ENCODE results near the gene PCGF5. TPM values are rescaled to one million over a fixed set of nuclear protein-coding genes. Genes with fewer than 3 reads are reported as not detected.

PCGF5 gene
- total RNA-seq, 1 experiment from 2014 or later = 25.8 TPM

DNA sequence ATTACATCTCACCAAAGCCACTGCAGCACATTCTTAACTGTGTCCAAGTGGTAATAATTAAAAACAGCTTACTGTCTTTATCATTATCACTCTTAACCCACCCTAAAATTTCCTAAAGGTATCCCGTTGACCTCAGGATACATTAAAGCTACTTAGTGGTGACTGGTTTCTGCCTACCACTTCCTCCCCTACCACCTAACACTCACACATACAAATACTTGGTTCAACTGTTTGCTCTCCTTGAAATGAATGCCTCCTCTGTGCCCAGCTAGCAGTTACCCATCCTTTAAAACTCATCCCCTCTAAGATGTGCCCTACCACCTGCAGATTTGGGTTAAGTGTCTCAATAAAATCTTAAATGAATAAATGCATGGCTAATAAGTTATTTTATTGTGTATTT is 7.1 kb downstream of the PCGF5 start:
- Mint-ChIP-seq H3K27ac (ENCODE audit: low read depth, unreplicated experiment) (no peak overlapping the region), H3K36me3 (ENCODE audit: insufficient read depth, unreplicated experiment) (peaks cover 17% of the 10 kb centered on the region), H3K4me1 (ENCODE audit: insufficient read depth, unreplicated experiment) (peaks cover 10% of the 10 kb centered on the region), H3K27me3 (ENCODE audit: insufficient read depth, unreplicated experiment) (no peaks in the 10 kb centered on the region), H3K4me3 (ENCODE audit: unreplicated experiment) (no peak overlapping the region), H3K9me3 (ENCODE audit: unreplicated experiment) (no peaks in the 10 kb centered on the region)
- POLR2A ChIA-PET = no interaction called here
- CTCF ChIA-PET = interaction anchor here (1.4 kb wide), 1 partner anchor 12 kb away, joined by 4 read pairs; no protein-coding TSS in a partner anchor
- TF ChIP-seq, protein P1, sequence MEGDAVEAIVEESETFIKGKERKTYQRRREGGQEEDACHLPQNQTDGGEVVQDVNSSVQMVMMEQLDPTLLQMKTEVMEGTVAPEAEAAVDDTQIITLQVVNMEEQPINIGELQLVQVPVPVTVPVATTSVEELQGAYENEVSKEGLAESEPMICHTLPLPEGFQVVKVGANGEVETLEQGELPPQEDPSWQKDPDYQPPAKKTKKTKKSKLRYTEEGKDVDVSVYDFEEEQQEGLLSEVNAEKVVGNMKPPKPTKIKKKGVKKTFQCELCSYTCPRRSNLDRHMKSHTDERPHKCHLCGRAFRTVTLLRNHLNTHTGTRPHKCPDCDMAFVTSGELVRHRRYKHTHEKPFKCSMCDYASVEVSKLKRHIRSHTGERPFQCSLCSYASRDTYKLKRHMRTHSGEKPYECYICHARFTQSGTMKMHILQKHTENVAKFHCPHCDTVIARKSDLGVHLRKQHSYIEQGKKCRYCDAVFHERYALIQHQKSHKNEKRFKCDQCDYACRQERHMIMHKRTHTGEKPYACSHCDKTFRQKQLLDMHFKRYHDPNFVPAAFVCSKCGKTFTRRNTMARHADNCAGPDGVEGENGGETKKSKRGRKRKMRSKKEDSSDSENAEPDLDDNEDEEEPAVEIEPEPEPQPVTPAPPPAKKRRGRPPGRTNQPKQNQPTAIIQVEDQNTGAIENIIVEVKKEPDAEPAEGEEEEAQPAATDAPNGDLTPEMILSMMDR (IDR thresholded peaks at IDR 0.05; ENCODE audit: unreplicated experiment) = no peak
- intact Hi-C loops (cut with micrococcal nuclease) = no loop called here
- BruUV-seq (replicated peaks) = no TSS peak
- DNase-seq (ENCODE audit: unreplicated experiment) = no peak

DNA sequence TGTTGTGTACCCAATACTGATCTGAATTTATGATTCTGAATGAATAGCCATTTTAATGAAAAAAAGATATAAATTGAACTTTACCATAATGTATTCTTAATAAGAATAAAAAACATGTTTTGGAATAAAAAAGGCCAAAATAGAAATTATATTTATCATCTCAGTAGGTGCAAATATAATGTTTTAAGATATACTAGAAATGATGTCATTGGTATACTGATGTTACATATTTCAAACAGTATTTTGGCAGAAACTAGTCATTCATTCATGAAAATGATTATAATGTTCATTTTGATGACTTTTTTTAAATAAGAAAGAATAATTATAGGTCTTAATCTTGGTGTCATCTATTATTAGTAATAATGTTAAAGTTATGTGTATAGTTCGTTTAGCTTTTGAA is 9.2 kb downstream of the PCGF5 start:
- no peak overlapping the region for H3K4me3 Mint-ChIP-seq (ENCODE audit: unreplicated experiment)
- POLR2A ChIA-PET = interaction anchor here (1.4 kb wide), 1 partner anchor 66 kb away, joined by 3 read pairs; no protein-coding TSS in a partner anchor
- BruUV-seq (replicated peaks) = no TSS peak

DNA sequence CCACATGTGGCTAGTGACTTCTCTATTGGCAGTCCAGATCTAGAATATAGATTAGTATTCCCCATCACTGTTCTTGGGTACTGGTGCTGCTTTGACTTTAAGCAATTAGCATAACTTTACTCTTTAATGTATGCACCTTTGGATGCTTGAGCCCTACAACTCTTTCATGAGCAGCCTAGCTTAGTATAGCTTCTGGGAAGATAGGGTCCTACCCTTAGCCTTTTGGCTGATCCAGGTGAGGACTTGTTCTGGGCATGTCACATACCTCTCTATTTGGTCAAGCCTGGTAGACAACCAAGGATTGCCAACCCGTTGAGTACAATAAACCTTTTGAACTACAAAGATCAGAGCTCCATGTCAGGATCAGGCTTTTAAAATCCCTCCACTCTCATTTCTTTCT is 17.7 kb downstream of the PCGF5 start:
- TF ChIP-seq, protein P1 (IDR thresholded peaks at IDR 0.05; ENCODE audit: unreplicated experiment) = no peak
- DNase-seq (ENCODE audit: unreplicated experiment) = no peak
- Mint-ChIP-seq H3K27me3 (ENCODE audit: insufficient read depth, unreplicated experiment) (no peaks in the 10 kb centered on the region), H3K4me1 (ENCODE audit: insufficient read depth, unreplicated experiment) (no peaks in the 10 kb centered on the region), H3K4me3 (ENCODE audit: unreplicated experiment) (no peak overlapping the region), H3K9me3 (ENCODE audit: unreplicated experiment) (no peaks in the 10 kb centered on the region), H3K36me3 (ENCODE audit: insufficient read depth, unreplicated experiment) (no peaks in the 10 kb centered on the region), H3K27ac (ENCODE audit: low read depth, unreplicated experiment) (no peak overlapping the region)
- intact Hi-C loops (cut with micrococcal nuclease) = no loop called here
- no TSS peak for BruUV-seq (replicated peaks)
- POLR2A ChIA-PET = no interaction called here
- CTCF ChIA-PET = interaction anchor here (0.6 to 2.0 kb wide), 7 partner anchors 9 to 1420 kb away, joined by 3 to 9 read pairs (median 3); no protein-coding TSS in a partner anchor

More for the DNA sequence above, 9.2 kb downstream of the PCGF5 start:
- peaks cover 6% of the 10 kb centered on the region for H3K36me3 Mint-ChIP-seq (ENCODE audit: insufficient read depth, unreplicated experiment)
- no peaks in the 10 kb centered on the region for H3K4me1 Mint-ChIP-seq (ENCODE audit: insufficient read depth, unreplicated experiment)
- CTCF ChIA-PET = interaction anchor here (0.6 kb wide), 1 partner anchor 167 kb away, joined by 5 read pairs; no protein-coding TSS in a partner anchor
- no peaks in the 10 kb centered on the region for H3K9me3 Mint-ChIP-seq (ENCODE audit: unreplicated experiment)
- TF ChIP-seq, protein P1 (IDR thresholded peaks at IDR 0.05; ENCODE audit: unreplicated experiment) = no peak
- no peak overlapping the region for H3K27ac Mint-ChIP-seq (ENCODE audit: low read depth, unreplicated experiment)
- intact Hi-C loops (cut with micrococcal nuclease) = no loop called here
- H3K27me3 Mint-ChIP-seq (ENCODE audit: insufficient read depth, unreplicated experiment) = no peaks in the 10 kb centered on the region
- no peak for DNase-seq (ENCODE audit: unreplicated experiment)

DNA sequence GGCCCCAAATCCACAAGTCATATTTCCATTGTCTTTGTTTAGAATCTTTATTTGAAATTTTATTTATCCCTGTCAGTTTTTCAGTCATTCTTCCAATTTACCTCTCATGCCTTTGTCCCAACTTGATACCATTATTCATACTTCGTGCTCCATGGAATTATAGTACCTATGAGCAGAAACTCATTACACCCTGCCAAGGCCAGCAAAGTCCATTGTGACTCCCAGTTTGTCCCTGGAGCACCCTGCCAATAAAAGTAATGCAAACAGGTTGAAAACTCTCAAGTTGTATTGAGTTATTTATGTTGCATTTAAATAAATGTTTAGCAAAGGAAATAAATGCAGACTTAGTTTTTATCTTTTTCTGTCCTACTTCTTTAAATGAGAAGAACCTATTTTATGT is 19.3 kb downstream of the PCGF5 start:
- no peaks in the 10 kb centered on the region for H3K27me3 Mint-ChIP-seq (ENCODE audit: insufficient read depth, unreplicated experiment)
- ChIA-PET CTCF (interaction anchor here (1.4 to 2.0 kb wide), 3 partner anchors 11 to 151 kb away, joined by 4 to 9 read pairs (median 7); no protein-coding TSS in a partner anchor), POLR2A (interaction anchor here (0.7 to 1.5 kb wide), 3 partner anchors 10 to 328 kb away, joined by 3 to 4 read pairs (median 3); no protein-coding TSS in a partner anchor)
- TF ChIP-seq, protein P1 (IDR thresholded peaks at IDR 0.05; ENCODE audit: unreplicated experiment) = no peak
- H3K27ac Mint-ChIP-seq (ENCODE audit: low read depth, unreplicated experiment) = no peak overlapping the region
- no peaks in the 10 kb centered on the region for H3K9me3 Mint-ChIP-seq (ENCODE audit: unreplicated experiment)
- intact Hi-C loops (cut with micrococcal nuclease) = no loop called here
- H3K36me3 Mint-ChIP-seq (ENCODE audit: insufficient read depth, unreplicated experiment) = no peaks in the 10 kb centered on the region
- DNase-seq (ENCODE audit: unreplicated experiment) = no peak
- H3K4me1 Mint-ChIP-seq (ENCODE audit: insufficient read depth, unreplicated experiment) = no peaks in the 10 kb centered on the region
- no TSS peak for BruUV-seq (replicated peaks)
- H3K4me3 Mint-ChIP-seq (ENCODE audit: unreplicated experiment) = no peak overlapping the region
